Activated CD4-positive, CD25-positive, alpha-beta regulatory T cell (primary cell): ENCODE results near the gene AKT3.
"Not testable (repeated sequence)": the region's sequence is repeated elsewhere in the genome, so short reads cannot be mapped to it uniquely, and the experiment has no call there.

Source experiments
- DNase-seq, 4 experiments: peaks; one replicate each; lab custom pipeline; 2025; lab: John Stamatoyannopoulos, UW

Gene AKT3

DNA sequence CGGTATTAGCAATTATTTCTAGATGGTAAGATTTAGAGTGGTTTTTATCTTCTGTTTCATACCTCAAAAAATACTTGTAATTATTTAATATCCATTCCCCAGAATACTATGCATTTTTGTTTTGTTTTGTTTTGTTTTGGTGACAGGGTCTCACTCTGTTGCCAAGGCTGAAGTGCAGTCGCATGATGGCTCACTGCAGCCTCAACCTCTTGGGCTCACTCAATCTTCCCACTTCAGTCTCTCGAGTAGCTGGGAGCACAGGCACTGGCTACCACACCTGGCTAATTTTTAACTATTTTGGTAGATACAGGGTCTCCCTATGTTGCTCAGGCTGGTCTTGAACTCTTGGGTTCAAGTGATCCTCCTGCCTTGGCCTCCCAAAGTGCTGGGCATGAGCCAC, 252.7 kb downstream of the AKT3 start:
- DNase-seq, result no peak

- DNase-seq, result no peak
These were observed 253.5 kb downstream of the AKT3 start for GRCh38 chr1:243596431-243597062.

GRCh38 chr1:243595527-243596210, 254.4 kb downstream of the AKT3 start:
- DNase-seq, result no peak

- no peak for DNase-seq
These were observed 255.6 kb downstream of the AKT3 start for GRCh38 chr1:243594455-243594854.

GRCh38 chr1:243589286-243589685, 260.8 kb downstream of the AKT3 start:
- DNase-seq, result not testable (repeated sequence)

DNA sequence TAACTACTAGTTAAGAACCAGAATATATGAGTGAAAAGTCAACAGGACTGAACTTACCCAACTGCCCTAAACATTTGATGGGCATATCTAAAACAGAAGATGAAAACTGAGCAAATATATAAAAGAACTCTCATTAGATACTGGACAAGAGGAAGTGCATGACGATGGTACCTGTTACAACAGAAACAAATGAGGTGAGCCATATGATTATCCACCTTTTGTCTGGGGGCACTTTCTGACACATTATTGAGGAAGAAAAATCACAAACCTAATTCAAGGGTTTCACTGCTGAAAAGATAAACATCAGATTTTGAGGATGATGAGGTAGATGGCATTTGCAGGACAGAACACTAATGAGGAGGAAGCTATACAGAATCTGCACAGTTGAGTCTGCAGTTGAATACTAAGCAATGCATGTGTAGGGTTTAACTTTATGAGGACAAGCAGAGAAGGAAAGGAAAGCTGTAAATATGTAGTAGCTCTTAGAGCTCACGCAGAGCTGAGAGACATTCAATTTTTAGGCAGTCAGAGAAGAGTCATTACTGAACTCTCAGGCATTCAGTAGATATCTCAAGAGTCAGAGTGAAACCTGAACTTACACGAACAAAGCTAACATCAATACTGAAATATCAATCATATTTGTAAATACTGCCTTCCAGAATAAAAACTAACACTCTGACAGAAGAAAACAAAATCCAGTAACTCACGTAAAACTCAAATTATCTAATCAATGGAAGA, 262.1 kb downstream of the AKT3 start:
- DNase-seq, result no peak

- no peak for DNase-seq
These were observed 262.8 kb downstream of the AKT3 start for GRCh38 chr1:243587285-243587684.

- DNase-seq, result no peak
These were observed 264.1 kb downstream of the AKT3 start for GRCh38 chr1:243585982-243586381.

- no peak for DNase-seq
These were observed 267.7 kb downstream of the AKT3 start for GRCh38 chr1:243582326-243582725.

DNA sequence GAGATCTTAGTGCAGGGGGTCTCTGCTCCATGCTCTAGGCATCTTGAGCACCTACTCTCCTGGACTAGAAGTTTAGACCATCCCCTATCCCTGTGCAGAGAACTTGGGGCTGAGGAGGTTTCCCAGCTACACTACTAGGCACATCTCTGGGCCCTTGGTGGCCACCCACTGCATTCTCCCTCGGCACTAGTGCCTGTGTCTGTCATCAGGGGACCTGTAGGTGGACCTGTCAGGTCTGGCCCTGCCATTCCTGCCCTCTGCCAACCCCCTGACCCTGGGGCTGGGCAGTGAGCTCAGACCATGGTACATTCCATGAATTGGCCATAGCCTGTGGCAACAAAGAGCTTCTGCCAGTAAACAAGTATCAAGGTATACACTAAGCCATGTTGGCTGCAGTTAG, 269.1 kb downstream of the AKT3 start:
- DNase-seq, result no peak

DNA sequence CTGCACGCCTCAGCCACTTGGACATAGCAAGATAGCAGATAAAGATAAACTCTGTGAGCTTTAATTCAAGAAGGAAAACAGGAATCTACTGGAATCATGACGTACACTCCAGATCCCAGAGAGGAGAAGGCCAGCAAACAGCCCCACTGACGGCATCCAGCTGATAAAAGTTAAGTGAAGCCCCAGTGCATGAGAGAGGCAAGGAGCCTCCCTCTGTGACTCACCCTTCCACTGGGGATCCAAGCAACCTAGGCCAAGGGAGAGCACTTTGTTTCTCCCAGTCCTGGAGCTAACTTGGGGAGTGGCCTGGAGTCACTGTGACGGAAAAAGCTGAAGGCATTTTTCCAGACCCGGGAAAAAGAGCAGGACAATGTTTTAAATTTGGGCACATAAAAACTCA, 270.0 kb downstream of the AKT3 start:
- no peak for DNase-seq

GRCh38 chr1:243575070-243575469, 275.0 kb downstream of the AKT3 start:
- no peak for DNase-seq

DNA sequence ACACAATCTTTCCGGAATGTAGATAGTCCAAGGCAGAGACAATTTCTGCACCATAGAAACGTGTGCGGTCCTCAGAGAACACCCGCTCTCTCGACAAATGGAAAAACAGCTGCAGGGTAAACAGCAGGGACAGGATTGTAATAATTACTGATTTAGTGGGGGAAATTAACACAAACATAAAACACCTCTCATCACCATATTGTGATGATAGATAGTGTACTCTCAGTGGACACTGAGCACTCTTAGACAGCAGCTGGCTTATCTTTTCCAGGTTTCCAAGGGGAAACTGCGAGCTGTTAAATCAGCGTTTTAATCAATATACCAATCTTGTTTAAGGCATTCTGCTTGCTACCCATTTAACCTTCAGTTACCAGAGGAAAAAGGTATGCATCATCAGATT, 277.1 kb downstream of the AKT3 start:
- no peak for DNase-seq

- no peak for DNase-seq
These were observed 281.2 kb downstream of the AKT3 start for GRCh38 chr1:243568793-243569192.

- DNase-seq, result no peak
These were observed 285.2 kb downstream of the AKT3 start for GRCh38 chr1:243564814-243565213.

- no peak for DNase-seq
These were observed 286.3 kb downstream of the AKT3 start for GRCh38 chr1:243563732-243564131.

DNA sequence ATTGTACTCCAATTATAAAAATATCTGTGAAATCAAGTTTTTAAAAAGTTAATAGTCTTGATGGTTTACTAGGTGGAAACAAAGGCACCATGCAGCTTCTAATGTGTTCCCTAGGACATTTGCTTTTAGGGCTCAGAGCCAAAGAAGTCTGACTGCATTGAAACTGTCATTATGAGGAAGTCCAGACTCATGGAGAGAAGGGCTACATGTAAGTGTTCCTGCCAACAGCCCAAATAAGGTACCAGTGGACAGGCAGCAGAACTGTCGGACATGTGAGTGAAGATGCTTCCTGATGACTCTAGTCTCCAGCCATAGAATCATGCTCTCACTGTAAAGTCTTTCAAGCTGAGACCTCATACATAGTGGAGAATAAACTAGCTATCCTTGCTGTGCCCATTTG, 287.6 kb downstream of the AKT3 start:
- DNase-seq, result no peak

GRCh38 chr1:243561588-243562319, 288.3 kb downstream of the AKT3 start:
- DNase-seq, result no peak

DNA sequence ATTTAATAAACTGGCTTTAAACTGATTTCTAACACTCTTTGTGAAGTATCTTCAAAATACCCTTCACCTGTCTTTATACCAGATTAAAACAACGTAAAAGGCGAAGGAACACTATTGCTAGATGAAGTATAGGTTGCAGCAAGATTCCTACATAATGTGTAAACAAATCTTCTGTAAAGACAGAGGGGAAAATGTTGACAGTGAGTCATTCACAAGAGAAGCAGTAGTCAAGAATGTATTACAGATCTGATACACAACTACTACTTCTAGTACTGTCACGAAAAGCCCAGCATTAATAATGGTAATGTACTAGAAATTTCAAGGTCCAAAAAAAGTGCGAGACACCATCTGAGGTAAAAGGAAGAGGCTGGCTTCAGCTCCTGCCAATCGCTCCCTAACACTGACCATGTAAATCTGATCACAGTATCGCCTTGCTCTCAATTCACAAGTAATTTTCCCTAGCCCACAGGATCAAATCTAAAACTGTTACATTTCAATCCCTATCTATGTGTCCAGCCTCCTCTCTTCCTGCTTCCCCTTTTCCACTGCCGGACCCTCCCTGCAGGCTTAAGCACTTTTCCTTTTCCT, 290.4 kb downstream of the AKT3 start:
- DNase-seq, result no peak

DNA sequence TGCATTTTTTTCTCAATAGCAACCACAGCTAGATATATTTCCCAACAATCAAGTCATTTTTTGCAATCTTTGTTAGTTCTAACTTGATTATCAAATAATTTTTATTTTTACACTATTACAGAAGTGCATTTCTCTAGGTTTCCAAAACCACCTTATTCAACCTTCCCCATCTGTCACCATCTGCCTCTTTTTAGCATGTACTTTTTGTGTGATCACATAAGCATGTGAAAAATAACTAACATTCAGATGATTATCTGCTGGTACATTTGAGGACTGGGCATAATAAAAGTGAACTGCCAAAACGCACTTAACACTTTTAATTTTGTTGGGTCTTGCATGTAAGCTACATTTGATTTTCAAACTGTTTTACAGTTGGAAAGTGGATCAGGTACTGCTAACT, 291.5 kb downstream of the AKT3 start:
- DNase-seq, result no peak

GRCh38 chr1:243557866-243558265, 292.2 kb downstream of the AKT3 start:
- no peak for DNase-seq

- no peak for DNase-seq
These were observed 295.4 kb downstream of the AKT3 start for GRCh38 chr1:243554686-243555085.
